Liver (tissue), 9 donors: ENCODE data around the gene OTOF. TPM values are rescaled to one million over a fixed set of nuclear protein-coding genes. Genes with fewer than 3 reads are reported as not detected.

Source experiments
- DNase-seq: peaks from one replicate; pipeline ENCODE4 v3.0.0-alpha.2; 2017; ENCODE audit warnings: low spot score
- H3K27ac ChIP-seq, 2 donors: one replicate each; pipeline ENCODE4 v1.7.0; 2013; ENCODE audit warnings: inconsistent platforms in 2 of 2, low read length in 2 of 2, control low read depth in 1 of 2, low read depth in 1 of 2, mild to moderate bottlenecking in 1 of 2
- H3K27me3 ChIP-seq, 4 donors: one replicate each; pipeline versions ENCODE4 v1.6.1 to v1.7.0; 2013; ENCODE audit warnings: low read length in 3 of 4, inconsistent platforms in 1 of 4, mild to moderate bottlenecking in 1 of 4, moderate library complexity in 1 of 4; ENCODE audit not compliant: control insufficient read depth in 4 of 4, insufficient read depth in 4 of 4
- H3K36me3 ChIP-seq, 4 donors: one replicate each; pipeline versions ENCODE4 v1.6.1 to v1.7.0; 2013; ENCODE audit warnings: low read length in 3 of 4, mild to moderate bottlenecking in 3 of 4, low read depth in 1 of 4, moderate library complexity in 1 of 4; ENCODE audit not compliant: control insufficient read depth in 4 of 4, insufficient read depth in 3 of 4
- H3K4me1 ChIP-seq, 4 donors: one replicate each; pipeline versions ENCODE4 v1.6.1 to v1.7.0; 2013; ENCODE audit warnings: low read length in 3 of 4, mild to moderate bottlenecking in 3 of 4, moderate library complexity in 1 of 4; ENCODE audit not compliant: control insufficient read depth in 4 of 4, insufficient read depth in 4 of 4
- H3K4me3 ChIP-seq, 3 donors: one replicate each; pipeline versions ENCODE4 v1.6.1 to v1.7.0; 2013; ENCODE audit warnings: low read length in 3 of 3, control low read depth in 1 of 3, low read depth in 1 of 3, mild to moderate bottlenecking in 1 of 3
- H3K9ac ChIP-seq, 2 donors: one replicate each; pipeline ENCODE4 v1.7.0; 2013; ENCODE audit warnings: low read length in 2 of 2, mild to moderate bottlenecking in 2 of 2, moderate library complexity in 2 of 2, control low read depth in 1 of 2, low read depth in 1 of 2
- H3K9me3 ChIP-seq, 4 donors: one replicate each; pipeline versions ENCODE4 v1.6.1 to v1.7.0; 2013; ENCODE audit warnings: low read length in 3 of 4; ENCODE audit not compliant: control insufficient read depth in 4 of 4
- EGR1 ChIP-seq, 2 donors: IDR thresholded peaks; 2 replicates each; pipeline ENCODE4 v1.6.1; 2016 to 2018; ENCODE audit warnings: antibody characterized with exemption in 2 of 2, low read depth in 2 of 2
- HNF4A ChIP-seq, 2 donors: conservative IDR thresholded peaks; 2 replicates each; pipeline ENCODE4 v1.6.1; 2016; ENCODE audit warnings: antibody characterized with exemption in 2 of 2, mild to moderate bottlenecking in 2 of 2
- HNF4G ChIP-seq: IDR thresholded peaks from 2 replicates; pipeline ENCODE4 v1.6.1; 2016; ENCODE audit warnings: antibody characterized with exemption
- JUND ChIP-seq, 2 donors: IDR thresholded peaks; 2 replicates each; pipeline ENCODE4 v1.6.1; 2016; ENCODE audit warnings: antibody characterized with exemption in 2 of 2
- RAD21 ChIP-seq, 2 donors: IDR thresholded peaks; 2 replicates each; pipeline ENCODE4 v1.6.1; 2016; ENCODE audit warnings: antibody characterized with exemption in 2 of 2, mild to moderate bottlenecking in 2 of 2
- SP1 ChIP-seq: IDR thresholded peaks from 2 replicates; pipeline ENCODE4 v1.6.1; 2018; ENCODE audit warnings: antibody characterized with exemption, mild to moderate bottlenecking
- YY1 ChIP-seq: IDR thresholded peaks from 2 replicates; pipeline ENCODE4 v1.6.1; 2016; ENCODE audit warnings: antibody characterized with exemption, mild to moderate bottlenecking
- WGBS: extraction: QIAGEN DNeasy Blood & Tissue Kit; methylation state at CpG from one replicate; pipeline ENCODE4 v1.1.7; 2013; 5-methylcytosine and 5-hydroxymethylcytosine counted together
- polyA plus RNA-seq, 2 donors: library from polyadenylated mRNA; stranded (reverse) in 1 of 2; unstranded in 1 of 2; fragments of 200-250 nt in 1 of 2; fragments of >200 nt in 1 of 2; fragmentation: Nextera tagmentation in 1 of 2; extraction: Ambion mirVana in 1 of 2; gene quantifications; one replicate each; pipeline versions ENCODE4 v1.2.1 to v1.2.3, GENCODE V29; 2013 to 2015
- total RNA-seq, 2 donors: library from RNA; depleted of rRNA; stranded (reverse); fragments of >200 nt; gene quantifications; one replicate each; pipeline ENCODE4 v1.2.3, GENCODE V29; 2014
- TF ChIP-seq, protein P1 (sequence below): IDR thresholded peaks from 2 replicates; pipeline ENCODE4 v1.6.1; 2016; ENCODE audit warnings: antibody characterized with exemption
- TF ChIP-seq, protein P2 (sequence below): IDR thresholded peaks from 2 replicates; pipeline ENCODE4 v1.6.1; 2016; ENCODE audit warnings: antibody characterized with exemption
- TF ChIP-seq, protein P3 (sequence below): IDR thresholded peaks from 2 replicates; pipeline ENCODE4 v1.6.1; 2016; ENCODE audit warnings: antibody characterized with exemption, mild to moderate bottlenecking
- TF ChIP-seq, protein P4 (sequence below): fragments of 150-350 bp; IDR thresholded peaks from 2 replicates; pipeline ENCODE4 v1.5.1; 2017; ENCODE audit warnings: improper control_type of control experiment, low read depth, low read length; ENCODE audit not compliant: missing input control
- donor health status: healthy.
- donor health status: healthy.
- donor health status: healthy.
- donor health status: healthy.
- donor health status: healthy.

Gene OTOF
- total and polyA plus RNA-seq, 4 donors = 0.06 to 0.28 (median 0.07) TPM; not detected in 1

DNA sequence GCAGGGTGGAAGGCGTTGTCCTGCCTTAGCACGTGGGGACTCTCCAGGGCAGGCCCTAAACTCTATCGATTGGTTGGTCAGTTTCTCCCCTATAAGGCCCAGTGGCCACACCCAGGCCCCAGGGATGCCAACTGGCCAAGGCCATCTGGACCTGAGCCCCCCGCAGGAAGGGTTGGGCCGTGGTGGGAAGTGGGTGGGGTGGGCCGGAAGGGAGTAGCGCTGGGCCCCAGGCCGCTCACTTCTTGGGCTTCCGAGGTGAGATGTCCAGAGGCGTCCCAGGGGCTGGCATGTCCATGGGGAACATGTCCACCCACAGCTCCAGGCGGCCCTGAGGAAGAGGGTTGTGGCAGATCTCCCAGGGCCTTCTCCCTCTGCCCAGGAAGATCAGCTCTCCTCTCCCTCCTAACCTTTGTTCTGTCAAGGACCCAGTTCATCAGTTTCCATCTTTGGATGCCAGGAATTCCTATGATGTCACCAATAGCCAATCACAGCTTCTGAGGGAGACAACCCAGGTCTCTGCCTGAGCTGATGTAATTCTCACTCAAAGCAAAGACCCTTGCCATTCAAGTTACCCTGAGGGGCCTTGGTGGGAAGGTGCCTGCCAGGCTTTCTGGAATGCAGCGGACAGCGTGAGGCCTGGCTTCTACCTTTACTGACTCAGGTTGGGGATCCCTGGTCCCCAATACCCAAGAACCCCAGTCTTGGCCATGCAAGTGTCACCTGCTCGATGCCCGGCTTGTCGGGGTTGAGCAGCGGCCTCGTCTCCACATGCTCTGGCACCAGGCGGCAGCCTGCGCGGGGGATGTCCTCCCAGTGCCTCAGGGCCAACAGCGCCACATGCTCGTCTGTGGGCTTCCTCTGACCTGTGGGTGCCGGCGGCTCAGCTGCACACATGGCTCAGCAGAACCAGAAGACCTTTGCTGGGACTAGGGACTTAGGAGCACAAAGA, 14.4 kb downstream of the OTOF start:
- H3K36me3 ChIP-seq = no peaks in the 10 kb centered on the region
- no peaks in the 10 kb centered on the region for H3K4me1 ChIP-seq
- WGBS = 94% methylated on average over 25 of the region's 25 CpGs
- H3K4me3 ChIP-seq = no peak overlapping the region
- no peak overlapping the region for H3K27ac ChIP-seq
- no peaks in the 10 kb centered on the region for H3K27me3 ChIP-seq
- H3K9me3 ChIP-seq = no peaks in the 10 kb centered on the region
- TF ChIP-seq HNF4A (conservative IDR thresholded peaks at IDR 0.05) = no peak
- TF ChIP-seq SP1 = no peak
- no peak for TF ChIP-seq RAD21 (IDR thresholded peaks at IDR 0.05)
- TF ChIP-seq YY1 = no peak
- no peak for TF ChIP-seq JUND (IDR thresholded peaks at IDR 0.05)
- TF ChIP-seq EGR1 (IDR thresholded peaks at IDR 0.05; ENCODE audit: low read depth in 2 of 2) = no peak
- TF ChIP-seq, protein P1, sequence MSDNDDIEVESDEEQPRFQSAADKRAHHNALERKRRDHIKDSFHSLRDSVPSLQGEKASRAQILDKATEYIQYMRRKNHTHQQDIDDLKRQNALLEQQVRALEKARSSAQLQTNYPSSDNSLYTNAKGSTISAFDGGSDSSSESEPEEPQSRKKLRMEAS = no peak
- TF ChIP-seq, protein P2, sequence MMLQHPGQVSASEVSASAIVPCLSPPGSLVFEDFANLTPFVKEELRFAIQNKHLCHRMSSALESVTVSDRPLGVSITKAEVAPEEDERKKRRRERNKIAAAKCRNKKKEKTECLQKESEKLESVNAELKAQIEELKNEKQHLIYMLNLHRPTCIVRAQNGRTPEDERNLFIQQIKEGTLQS = no peak
- TF ChIP-seq, protein P3, sequence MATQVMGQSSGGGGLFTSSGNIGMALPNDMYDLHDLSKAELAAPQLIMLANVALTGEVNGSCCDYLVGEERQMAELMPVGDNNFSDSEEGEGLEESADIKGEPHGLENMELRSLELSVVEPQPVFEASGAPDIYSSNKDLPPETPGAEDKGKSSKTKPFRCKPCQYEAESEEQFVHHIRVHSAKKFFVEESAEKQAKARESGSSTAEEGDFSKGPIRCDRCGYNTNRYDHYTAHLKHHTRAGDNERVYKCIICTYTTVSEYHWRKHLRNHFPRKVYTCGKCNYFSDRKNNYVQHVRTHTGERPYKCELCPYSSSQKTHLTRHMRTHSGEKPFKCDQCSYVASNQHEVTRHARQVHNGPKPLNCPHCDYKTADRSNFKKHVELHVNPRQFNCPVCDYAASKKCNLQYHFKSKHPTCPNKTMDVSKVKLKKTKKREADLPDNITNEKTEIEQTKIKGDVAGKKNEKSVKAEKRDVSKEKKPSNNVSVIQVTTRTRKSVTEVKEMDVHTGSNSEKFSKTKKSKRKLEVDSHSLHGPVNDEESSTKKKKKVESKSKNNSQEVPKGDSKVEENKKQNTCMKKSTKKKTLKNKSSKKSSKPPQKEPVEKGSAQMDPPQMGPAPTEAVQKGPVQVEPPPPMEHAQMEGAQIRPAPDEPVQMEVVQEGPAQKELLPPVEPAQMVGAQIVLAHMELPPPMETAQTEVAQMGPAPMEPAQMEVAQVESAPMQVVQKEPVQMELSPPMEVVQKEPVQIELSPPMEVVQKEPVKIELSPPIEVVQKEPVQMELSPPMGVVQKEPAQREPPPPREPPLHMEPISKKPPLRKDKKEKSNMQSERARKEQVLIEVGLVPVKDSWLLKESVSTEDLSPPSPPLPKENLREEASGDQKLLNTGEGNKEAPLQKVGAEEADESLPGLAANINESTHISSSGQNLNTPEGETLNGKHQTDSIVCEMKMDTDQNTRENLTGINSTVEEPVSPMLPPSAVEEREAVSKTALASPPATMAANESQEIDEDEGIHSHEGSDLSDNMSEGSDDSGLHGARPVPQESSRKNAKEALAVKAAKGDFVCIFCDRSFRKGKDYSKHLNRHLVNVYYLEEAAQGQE = no peak
- TF ChIP-seq, protein P4, sequence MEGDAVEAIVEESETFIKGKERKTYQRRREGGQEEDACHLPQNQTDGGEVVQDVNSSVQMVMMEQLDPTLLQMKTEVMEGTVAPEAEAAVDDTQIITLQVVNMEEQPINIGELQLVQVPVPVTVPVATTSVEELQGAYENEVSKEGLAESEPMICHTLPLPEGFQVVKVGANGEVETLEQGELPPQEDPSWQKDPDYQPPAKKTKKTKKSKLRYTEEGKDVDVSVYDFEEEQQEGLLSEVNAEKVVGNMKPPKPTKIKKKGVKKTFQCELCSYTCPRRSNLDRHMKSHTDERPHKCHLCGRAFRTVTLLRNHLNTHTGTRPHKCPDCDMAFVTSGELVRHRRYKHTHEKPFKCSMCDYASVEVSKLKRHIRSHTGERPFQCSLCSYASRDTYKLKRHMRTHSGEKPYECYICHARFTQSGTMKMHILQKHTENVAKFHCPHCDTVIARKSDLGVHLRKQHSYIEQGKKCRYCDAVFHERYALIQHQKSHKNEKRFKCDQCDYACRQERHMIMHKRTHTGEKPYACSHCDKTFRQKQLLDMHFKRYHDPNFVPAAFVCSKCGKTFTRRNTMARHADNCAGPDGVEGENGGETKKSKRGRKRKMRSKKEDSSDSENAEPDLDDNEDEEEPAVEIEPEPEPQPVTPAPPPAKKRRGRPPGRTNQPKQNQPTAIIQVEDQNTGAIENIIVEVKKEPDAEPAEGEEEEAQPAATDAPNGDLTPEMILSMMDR = no peak
- no peak for DNase-seq
- no peak overlapping the region for H3K9ac ChIP-seq

DNA sequence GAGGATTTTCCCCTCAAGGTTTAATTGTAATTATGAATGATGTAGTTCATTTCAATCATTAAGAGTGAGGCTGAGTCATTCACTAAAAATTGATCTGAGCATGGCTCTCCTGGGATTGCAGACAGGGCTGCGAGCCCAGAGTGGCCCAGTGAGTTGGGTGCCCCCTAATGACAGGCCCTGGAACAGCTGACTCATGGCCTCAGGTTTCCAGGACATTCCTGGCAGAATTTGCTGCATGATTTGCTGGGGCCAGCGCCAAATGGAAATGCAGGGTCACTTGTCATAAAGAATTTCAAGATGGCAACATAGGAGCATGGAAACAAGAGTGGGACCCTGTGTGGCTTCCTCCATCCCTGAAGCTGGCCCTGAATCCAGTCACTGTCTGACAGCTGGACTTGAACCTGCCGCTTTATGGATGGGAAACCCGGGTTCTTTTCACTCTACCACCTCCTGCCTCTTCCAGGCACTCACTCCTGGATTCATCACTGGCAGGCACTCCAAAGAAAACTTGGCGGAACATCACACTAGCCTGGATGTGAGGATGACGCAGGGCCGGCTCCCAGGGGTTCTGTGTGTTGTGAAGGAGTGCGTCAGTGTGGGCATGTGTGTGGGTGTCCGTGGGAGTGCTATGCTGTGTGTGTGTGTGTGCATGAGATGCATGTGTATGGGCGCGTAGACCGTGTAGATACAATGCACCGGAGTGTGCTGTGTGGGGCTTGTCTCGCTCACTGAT, 15.2 kb downstream of the OTOF start:
- no peaks in the 10 kb centered on the region for H3K27me3 ChIP-seq

More for the DNA sequence above, 15.2 kb downstream of the OTOF start:
- no peak overlapping the region for H3K9ac ChIP-seq
- H3K9me3 ChIP-seq = no peaks in the 10 kb centered on the region
- no peak for TF ChIP-seq HNF4G
- TF ChIP-seq RAD21 (IDR thresholded peaks at IDR 0.05) = peak; percentile 76 to 82
- TF ChIP-seq, protein P4 = peak; percentile 63
- no peak overlapping the region for H3K4me3 ChIP-seq
- H3K27ac ChIP-seq = no peak overlapping the region
- no peaks in the 10 kb centered on the region for H3K4me1 ChIP-seq
- 88% methylated on average over 14 of the region's 14 CpGs for WGBS
- H3K36me3 ChIP-seq = no peaks in the 10 kb centered on the region
- DNase-seq = no peak
